HG03575 (cell line): ENCODE measurements around the gene HMGN3.
"Not testable (repeated sequence)": the region's sequence is repeated elsewhere in the genome, so short reads cannot be mapped to it uniquely, and the experiment has no call there.

ENCODE experiments used
- ATAC-seq: cut with Tn5 transposase; IDR thresholded peaks from one replicate; pipeline ENCODE4 v1.9.1; 2021; ENCODE audit not compliant: unreplicated experiment, insufficient number of reproducible peaks, low FRiP score; ENCODE audit errors: extremely low read depth

HMGN3 gene

GRCh38 chr6:79234150-79235022 is at the start of gene HMGN3:
Gene HMGN3 (minus strand): TSS chr6:79234682.
- peak; percentile 62 for ATAC-seq

- no peak for ATAC-seq
These were observed 46.3 kb upstream of the HMGN3 start for GRCh38 chr6:79280756-79281155.

- ATAC-seq = no peak
These were observed 42.6 kb upstream of the HMGN3 start for GRCh38 chr6:79277109-79277508.

- ATAC-seq = no peak
These were observed 35.4 kb upstream of the HMGN3 start for GRCh38 chr6:79269877-79270276.

- ATAC-seq = no peak
These were observed 32.6 kb upstream of the HMGN3 start for GRCh38 chr6:79267128-79267527.

GRCh38 chr6:79266051-79266450 is 31.6 kb upstream of the HMGN3 start:
- ATAC-seq = no peak

GRCh38 chr6:79263359-79263758 is 28.9 kb upstream of the HMGN3 start:
- no peak for ATAC-seq

GRCh38 chr6:79261666-79262065 is 27.2 kb upstream of the HMGN3 start:
- ATAC-seq = no peak

GRCh38 chr6:79260772-79261171 is 26.3 kb upstream of the HMGN3 start:
- ATAC-seq = no peak

- no peak for ATAC-seq
These were observed 23.1 kb upstream of the HMGN3 start for GRCh38 chr6:79257381-79258205.

- ATAC-seq = not testable (repeated sequence)
These were observed 22.3 kb upstream of the HMGN3 start for GRCh38 chr6:79256770-79257169.

- not testable (repeated sequence) for ATAC-seq
These were observed 20.6 kb upstream of the HMGN3 start for GRCh38 chr6:79255086-79255485.

- no peak for ATAC-seq
These were observed 16.1 kb upstream of the HMGN3 start for GRCh38 chr6:79250559-79250958.

- ATAC-seq = peak; percentile 81
These were observed 15.6 kb upstream of the HMGN3 start for GRCh38 chr6:79250107-79250514.

- ATAC-seq = no peak
These were observed 14.7 kb upstream of the HMGN3 start for GRCh38 chr6:79249136-79249535.

- peak; percentile 62 for ATAC-seq
These were observed 12.4 kb upstream of the HMGN3 start for GRCh38 chr6:79246891-79247290.

GRCh38 chr6:79241228-79241627 is 6.7 kb upstream of the HMGN3 start:
- no peak for ATAC-seq

- ATAC-seq = no peak
These were observed 6.0 kb upstream of the HMGN3 start for GRCh38 chr6:79240509-79240908.

- ATAC-seq = peak; percentile 48
These were observed 5.2 kb upstream of the HMGN3 start for GRCh38 chr6:79239536-79240168.

GRCh38 chr6:79238919-79239318 is 4.4 kb upstream of the HMGN3 start:
- no peak for ATAC-seq
